Raji (cell line): ENCODE measurements around the gene KBTBD12.

Experiments
- POLR2A ChIP-seq: IDR thresholded peaks from 2 replicates; pipeline ENCODE4 v1.6.1; 2011; ENCODE audit warnings: low read depth, low read length, control low read depth; ENCODE audit not compliant: insufficient read depth

Gene KBTBD12

DNA sequence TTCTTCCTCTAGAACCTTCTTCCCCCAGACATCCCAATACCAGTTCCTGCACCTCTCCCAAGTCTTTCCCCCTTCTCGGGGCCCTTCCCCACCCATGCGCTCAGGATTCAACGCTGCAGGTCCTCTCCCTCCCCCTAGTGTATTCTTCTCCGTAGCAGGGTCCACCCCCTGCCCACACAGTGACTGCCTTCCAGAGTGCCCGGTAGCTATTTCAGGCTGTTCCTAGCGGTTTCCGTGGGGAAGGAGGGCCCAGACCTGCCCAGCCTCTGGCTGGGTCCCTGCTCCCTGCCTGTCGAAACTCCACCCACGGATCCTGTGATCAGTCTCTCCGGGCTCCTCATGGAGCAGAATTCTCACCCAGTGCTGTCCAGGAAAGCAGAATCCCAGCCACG is 92.0 kb downstream of the KBTBD12 start:
- no peak for TF ChIP-seq POLR2A

DNA sequence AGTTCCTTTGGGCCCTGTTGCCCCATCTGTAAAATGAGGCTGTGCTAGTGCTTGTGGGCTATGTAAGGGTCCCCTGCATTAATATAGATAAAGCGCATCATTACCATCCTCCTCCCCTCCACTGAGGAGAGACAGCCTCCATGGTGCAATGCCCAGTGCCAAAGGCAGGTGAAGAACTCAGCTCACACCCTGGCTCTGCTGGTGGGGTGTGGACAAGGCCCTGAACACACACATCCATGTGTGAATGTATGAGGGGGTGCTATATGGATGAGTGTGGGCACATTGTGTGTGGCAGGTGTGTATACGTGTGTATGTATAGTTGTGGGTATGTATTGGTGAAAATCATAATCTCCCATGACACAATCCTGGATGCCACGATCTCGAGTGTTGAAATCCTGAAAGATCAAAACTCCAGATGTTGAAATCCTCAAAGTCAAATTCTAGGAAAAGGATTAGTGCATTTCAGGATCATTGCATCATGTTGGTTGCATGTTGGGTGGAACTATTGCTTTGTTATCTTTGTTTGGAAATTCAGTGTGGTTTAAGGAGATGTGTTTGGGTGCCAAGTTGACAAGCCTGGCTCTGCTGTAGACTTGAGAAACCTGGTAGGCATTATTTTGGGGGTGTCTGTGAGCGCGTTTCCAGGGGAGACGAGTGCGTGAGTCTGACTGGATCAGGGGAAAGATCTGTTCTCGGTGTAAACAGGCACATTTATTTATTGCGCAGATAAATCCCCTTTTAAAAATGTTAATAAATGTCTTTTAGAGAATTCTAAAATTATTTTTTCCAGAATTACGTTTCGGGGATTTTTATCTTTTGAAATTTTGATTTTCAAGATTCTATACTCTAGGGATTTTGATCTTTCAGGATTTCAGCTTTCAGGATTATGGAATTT is 95.2 kb downstream of the KBTBD12 start:
- TF ChIP-seq POLR2A = no peak

DNA sequence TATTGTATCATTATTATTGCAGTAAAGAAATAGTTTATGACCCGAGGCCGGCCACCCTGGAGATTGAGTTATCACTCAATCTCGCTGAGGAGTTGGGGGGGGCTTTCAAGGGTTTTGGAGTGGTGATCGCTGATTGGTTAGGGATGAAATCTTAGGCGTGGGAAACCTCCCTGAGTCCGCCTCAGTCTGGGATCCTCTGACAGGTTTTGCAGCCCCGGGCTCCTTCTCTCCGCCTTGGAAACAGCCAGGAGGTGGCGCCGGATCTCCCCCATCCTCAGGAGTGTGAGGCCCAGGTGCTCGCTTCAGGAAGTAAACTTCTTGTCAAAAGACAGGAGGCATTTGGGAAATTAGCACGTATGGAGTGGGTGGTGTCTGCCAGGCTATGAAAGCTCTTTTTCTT is 96.1 kb downstream of the KBTBD12 start:
- TF ChIP-seq POLR2A = no peak

DNA sequence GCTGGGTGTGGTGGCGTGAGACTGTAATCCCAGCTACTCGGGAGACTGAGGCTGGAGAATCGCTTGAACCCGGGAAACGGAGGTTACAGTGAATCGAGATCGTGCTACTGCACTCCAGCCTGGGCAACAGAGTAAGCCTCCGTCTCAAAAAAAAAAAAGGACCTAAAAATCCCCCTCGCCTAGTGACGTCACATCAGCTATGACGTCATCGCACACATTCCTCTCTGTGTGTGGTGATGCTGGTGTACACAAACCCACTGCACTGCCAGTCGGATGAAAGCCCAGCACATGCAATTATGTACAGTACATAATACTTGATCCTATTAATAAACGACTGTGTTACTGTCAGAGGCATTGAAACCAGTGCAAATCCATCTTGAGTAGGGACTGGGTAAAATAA is 97.0 kb downstream of the KBTBD12 start:
- no peak for TF ChIP-seq POLR2A

DNA sequence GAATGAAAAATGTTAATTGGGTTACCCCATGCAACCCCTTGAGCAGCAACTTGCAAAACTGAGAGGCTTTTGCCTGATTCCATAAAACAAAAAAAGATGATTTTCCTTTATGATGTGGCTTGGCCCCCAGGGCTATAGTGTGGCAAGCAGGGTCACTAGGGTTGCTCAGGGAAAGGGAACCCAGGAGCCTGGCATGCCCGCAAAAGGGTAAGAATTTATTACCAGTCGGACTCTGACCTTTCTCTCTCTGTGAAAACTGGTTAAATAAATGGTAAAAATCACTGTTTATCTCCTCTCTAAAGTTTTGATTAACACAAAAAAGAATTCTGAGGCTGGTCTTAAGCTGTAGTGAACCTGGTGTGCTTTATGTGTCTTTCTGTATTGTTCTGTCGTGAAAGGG is 99.5 kb downstream of the KBTBD12 start:
- TF ChIP-seq POLR2A = no peak

DNA sequence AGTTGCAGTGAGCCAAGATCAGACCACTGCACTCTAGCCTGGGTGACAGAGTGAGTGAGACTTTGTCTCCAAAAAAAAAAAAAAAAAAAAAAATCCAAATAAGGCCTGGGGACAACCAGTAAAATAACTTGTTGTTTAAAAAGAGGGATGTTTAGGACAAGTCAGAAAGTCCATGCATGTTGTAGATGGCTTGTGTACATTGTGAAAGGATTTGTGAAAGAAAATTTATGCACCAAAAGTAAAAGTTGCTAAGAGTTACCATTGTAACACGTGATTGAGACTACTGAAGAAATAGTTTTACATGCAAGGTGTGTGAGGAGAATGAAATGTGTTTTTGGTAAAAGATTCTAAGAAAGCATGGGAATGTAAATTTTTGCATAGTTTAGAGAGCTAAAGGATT is 101.5 kb downstream of the KBTBD12 start:
- no peak for TF ChIP-seq POLR2A

DNA sequence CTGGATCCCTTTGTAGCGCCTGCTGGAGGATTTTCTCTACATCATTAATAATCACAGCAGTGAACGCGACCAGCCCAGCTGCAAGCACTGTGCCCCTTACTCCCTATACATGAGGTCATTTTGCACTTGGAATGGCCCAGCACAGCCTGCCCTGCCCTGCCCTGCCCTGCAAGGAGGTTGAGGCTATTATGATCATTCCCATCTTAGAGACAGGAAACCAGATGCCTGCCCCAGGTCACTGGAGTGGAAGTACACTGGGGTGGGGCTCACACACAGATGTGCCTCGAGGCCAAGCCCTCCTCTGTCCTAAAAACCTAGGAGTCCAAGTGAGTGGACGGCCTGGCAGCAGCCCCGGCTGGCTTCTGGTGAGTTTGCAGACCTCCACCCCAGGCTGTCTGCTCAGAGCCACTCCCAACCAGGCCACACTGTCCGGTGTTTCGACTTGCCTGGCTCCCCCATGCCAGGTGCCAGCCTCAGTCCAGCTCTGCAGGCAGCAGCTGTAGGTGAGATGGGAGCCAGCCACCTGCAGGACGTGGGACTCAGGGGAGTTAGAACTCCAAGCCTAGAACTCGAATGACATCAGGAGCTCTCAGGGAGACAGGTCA is 106.8 kb downstream of the KBTBD12 start:
- TF ChIP-seq POLR2A = no peak

DNA sequence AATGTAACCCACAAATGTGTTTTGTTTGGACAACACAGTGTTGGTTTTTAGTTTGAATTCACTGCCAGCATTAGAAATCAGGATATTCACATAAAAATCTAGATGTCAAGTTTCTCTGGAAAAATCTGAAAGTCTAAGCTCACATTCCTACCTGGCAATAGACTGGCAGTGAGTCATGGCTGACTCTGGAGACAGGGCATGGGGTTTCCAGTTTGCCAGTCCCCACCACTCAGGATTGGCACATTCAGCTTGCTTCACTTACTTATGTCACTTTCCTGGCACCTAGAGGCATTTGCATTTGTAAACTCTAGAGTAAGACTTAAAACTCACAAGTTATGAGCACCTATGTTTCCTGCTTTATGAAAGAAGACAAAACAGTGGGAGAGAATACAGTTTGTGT is 118.1 kb downstream of the KBTBD12 start:
- no peak for TF ChIP-seq POLR2A

DNA sequence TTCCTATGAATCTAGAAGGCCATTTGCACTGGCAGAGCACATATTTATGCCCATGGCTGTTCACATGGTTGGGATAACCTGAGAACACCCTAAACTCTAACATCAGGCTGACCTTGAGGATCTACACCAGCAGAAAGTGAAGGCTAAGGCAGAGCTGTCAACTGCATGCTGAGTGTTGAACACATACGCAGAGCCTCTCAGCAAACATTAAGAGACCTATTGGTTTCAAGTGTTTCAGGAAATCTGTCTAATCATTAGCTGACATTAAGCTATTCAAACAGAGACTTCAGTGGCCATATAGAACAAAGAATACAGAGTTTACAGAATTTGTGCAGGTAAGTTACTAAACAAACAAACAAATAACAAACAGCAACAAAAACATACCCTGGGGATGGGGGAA is 121.1 kb downstream of the KBTBD12 start:
- TF ChIP-seq POLR2A = no peak
